GM21360 (cell line): ENCODE measurements around the gene ADRB1.

ENCODE experiments used
- ATAC-seq: cut with Tn5 transposase; IDR thresholded peaks from one replicate; pipeline ENCODE4 v1.9.1; 2021; ENCODE audit warnings: mild to moderate bottlenecking, moderate library complexity; ENCODE audit not compliant: unreplicated experiment

Gene ADRB1

DNA sequence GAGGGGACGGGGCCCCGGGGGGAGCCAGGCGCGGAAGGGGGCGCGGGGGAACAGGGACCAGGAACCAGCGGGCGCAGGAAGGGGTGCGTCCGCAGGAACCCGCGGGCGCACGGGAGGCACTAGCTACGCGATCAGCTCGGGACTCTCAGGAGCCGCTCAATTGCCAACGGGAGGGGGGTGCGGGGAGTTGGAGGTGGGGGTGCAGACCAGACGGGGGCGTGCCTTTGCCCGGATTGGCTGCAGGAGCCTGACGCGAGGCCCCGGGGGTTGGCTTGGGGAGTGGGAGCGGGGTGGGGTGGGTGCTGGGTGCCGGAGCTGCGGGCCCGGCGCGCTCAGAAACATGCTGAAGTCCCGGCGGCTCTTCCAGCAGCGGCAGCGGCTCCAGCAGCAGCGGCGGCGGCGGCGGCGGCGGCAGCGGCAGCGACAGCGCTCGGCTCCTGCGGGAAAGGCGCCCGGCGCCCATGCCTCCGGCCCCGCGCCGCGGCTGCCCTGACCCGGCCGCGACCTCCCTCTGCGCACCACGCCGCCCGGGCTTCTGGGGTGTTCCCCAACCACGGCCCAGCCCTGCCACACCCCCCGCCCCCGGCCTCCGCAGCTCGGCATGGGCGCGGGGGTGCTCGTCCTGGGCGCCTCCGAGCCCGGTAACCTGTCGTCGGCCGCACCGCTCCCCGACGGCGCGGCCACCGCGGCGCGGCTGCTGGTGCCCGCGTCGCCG, at the start of gene ADRB1:
Gene ADRB1 (plus strand): TSS at position 335 of the 715 bp plus-strand sequence. CDS start 267 bp downstream, at position 602.
- peak; percentile 43 for ATAC-seq

DNA sequence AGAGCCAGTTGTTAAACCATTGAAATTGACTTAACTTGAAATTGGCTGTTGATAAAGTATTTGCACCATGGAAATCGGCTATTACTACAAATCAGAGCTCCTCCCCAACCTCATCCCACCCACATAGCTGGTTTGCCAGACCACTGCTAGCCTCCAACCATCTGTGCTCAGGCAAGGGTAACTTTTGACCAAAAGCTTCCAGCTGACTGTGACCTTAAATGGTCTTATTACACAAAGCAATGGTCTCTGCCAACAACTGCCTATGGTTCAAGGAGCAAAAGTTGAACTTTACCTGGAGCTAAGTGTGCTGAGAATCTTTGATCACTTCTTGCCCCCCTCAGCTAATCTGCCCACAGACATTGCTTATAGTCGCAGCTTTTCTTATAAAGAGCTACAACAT, 48.5 kb upstream of the ADRB1 start:
- no peak for ATAC-seq

DNA sequence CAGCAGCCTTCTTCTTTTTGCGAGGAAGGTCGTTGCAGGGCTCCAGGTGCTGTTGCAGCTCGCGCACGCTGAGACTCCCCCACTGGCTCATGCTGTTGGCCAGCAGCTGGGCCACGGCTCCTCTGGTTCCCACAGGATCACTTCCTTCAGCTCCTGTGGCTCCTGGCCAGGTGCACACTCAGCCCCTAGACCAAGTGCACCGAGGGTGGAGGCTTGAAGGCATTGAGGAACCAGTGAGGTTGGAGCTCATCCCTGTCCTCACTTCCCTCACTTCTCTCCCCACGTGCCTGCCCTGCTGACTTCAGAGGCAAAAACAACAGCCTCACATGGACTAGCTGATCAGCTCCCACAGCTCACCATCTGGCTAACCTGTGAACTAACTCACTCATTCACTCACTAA, 46.2 kb upstream of the ADRB1 start:
- ATAC-seq = no peak

DNA sequence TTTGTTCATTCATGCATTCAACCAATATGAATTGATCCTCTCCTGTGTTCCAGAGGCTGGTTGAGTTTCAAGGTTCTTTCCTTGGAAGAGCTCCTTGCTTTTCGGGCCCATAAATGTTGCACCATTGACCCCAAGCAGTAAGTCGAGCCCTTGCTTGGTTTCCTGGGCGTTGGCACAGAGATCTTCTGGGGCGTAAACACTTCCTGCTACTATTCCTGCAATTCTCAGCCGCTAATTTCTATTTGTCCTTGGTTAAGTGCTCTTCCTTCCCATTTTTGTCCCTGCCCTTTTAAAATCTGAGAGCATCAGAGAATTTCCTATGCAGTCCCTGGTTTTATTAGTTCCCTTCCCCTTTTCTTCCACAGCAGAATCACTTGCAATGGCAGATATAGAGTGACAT, 44.1 kb upstream of the ADRB1 start:
- ATAC-seq = no peak

DNA sequence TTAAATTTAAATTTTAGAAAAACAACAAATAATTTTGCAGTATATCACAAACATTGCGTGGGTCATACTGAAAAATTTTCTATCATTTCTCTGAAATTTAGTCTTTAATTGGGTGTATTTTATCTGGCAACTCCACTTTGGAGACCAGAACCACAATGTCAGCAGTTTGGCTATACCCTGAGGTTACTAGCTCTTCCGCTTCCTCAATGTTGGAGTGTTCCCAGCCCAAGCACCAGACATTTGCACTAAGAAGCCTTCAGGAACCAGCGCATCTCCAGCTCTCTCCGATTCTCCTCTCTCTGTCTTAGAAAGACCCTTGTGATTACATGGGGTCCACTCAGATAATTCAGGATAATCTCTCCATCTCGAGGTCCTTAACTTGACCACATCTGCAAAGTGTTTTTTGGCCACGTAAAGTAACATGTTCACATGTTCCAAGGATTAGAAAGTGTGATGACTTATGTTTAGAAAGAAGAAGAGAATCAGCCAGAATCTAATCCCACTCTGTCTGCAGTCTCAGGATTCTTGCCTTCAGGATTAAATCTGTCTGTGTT, 43.1 kb upstream of the ADRB1 start:
- ATAC-seq = no peak

DNA sequence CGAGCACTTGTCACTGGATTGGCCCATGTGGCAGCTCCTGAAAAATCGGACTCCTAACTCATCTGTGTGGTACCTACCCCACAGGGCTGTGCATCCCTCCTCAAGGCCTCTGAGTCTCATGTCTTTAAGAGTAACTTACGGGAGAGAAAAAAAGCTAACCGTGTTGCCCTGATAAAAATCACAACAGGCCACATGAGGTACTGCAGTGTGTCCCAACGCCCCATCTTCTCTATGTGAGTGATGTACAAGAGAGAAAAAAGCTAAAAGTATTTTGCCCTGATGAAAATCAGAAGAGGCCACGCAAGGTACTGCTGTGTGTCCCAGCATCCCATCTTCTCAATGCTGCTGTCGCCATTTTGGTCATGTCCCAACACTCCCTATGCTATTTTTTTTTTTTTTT, 41.2 kb upstream of the ADRB1 start:
- no peak for ATAC-seq

DNA sequence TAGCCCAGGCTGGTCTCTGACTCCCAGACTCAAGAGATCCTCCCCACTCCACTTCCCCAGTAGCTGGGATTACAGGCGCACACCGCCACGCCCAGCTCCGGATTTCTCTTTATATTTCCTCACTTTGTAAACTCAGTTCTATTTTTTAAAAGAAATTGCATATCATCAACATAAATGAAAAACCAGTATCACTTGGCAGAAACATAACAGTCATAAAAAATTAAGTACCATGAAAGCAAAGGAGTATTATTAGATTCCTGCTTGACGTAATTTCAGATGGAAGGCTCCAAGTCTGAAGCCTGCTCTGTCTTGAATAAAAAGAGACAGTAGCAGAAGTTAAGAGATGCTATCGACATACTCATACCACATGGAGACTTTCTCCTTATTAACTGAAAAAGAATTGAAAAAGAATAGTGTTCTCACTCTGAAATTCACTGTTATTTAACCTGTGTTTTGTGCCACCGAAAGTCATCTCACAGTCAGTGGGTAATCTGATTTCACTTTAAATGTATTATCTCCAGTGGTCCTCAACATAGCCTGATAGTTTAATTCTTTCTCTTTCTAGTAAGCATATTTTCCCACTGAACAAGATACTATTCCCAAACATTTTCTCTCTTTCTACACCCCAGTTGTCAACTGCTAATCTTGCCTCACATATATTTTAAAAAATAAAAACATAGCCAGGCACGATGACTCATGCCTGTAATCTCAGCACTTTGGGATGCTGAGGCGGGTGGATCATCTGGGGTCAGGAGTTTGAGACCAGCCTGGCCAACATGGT, 40.3 kb upstream of the ADRB1 start:
- ATAC-seq = no peak

DNA sequence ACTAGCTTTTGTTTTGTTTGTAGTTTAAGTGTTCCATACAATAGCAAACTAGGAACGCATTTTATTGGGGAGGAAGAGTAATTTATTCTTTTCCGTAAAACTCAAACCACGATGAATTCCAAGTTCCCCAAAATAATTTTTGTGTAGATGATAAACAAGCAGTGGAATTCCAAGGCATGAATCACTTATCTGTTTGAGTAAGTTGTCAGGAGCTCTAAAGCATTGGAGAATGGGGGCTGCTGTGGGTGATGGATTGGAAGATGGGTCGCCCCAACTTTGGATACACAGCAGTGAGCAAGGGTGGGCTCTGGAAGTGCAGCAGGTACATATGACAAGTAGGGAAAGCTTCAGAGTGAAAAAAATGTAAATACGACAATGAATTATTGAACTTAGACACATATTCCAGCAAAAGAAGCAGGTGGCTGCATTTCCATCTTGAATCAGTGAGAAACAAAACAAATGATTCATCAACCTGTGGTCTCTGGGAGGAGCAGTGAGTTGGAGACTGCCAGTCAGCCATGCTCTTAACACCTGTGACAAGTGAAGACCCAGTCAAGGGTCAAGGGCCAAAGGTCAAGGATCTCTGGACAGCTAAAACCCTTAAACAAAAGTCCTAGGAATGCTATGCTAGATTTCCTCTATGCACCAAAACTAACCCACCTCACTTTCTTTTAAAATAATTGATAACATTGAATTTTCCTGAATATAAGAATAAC, 34.2 kb upstream of the ADRB1 start:
- no peak for ATAC-seq

DNA sequence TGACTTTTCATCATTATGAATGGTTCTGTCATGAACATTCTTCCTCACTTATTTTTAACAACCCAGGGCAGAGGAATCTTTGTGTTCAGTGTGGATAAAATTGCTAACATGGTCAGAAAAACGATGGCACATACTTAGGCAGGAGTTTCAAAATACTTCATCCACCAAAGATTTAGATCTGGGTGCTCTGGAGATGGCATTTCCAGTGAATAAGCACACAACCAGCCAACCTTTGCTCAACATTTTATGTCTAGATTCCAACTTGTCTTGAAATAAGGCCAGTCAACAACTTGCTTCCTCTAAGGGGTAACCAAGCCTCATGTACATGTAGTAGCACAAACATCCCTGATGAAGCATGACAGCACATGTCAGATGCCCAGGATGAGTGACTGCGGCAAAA, 33.4 kb upstream of the ADRB1 start:
- no peak for ATAC-seq

DNA sequence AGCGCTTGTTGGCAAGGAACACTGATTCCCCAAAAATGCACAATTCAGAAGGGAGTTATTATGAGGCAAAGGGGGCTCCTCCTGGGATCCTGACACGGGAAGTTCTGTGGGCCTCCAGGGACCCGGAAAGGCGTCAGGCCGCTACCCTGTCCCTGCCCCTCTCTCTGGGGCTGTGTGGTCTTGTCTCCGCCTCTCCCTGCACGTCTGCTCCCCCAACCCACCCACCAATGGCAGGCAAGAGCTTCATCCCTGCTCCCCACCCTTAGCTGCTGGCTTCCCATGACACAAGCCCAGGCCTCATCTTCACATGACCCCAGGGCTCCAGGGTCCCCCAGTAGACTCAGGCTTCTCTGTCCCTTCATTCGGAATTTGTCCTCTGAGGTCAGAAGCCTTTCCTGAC, 31.0 kb upstream of the ADRB1 start:
- no peak for ATAC-seq

DNA sequence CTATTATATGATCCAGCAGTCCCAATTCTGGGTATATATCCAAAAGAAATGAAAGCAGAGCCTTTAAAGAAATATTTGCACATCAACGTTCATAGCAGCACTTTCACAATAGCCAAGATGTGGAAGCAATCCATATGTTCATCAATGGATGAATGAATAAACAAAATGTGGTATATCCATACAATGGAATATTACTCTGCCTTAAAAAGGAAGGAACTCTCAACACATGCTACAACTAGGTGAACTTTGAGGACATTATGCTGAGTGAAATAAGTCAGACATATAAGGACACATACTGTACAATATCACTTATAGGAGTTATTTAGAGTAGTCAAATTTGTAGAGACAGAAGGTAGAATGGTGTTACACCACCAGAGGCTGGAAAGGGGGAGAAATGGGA, 28.0 kb upstream of the ADRB1 start:
- no peak for ATAC-seq

DNA sequence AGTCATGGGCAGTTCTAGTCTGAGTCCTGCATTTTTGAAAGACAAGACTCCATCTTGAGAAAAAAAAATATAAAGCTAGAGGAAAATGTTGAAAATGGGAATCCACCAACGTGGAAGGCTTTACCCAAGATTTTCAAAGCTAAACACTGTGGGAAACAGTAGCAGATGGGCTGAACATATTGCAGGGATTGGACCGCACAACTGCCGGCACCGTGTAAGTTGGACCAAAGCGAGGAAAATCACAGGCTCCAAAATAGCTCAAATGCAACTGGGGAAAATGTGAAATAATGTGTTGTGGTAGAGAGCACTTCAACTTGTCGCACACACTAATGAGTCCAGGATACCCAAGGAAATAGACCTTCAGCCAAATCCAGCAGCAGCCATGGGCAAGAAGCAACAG, 26.4 kb upstream of the ADRB1 start:
- no peak for ATAC-seq

DNA sequence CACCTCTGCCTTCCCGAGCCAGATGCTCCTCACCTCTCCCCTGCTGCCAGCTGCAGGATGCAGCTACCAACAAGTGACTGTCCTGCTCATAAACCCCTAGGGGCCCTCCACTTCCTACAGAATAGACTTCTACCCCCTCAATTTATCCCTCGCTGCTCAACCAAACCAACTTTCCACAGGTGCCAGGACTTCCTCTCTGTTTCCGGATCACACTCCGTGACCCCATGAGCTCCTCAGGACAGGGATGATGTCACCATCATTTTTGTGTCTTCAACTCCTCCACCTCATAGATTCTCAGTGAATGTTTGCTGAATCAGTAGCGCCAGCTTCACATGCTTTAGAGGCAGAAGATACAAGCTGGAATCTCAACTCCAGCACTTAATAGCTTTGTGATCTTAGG, 25.8 kb upstream of the ADRB1 start:
- ATAC-seq = no peak

DNA sequence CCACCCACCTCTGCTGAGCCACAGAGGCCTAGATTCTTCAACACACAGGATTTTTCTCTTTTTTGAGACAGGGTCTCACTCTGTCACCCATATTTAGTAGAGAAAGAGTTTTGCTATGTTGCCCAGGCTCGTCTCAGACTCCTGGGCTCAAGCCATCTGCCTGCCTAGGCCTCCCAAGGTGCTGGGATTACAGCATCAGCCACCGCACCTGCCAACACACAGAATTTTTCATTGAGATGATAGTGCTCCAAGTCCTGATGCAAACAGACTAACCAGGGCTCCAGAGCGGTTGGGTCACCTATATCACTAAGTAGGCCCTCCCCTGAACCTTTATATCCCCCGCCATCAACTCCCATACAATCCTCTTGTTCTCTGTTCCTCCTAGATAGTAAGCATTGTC, 24.4 kb upstream of the ADRB1 start:
- no peak for ATAC-seq

DNA sequence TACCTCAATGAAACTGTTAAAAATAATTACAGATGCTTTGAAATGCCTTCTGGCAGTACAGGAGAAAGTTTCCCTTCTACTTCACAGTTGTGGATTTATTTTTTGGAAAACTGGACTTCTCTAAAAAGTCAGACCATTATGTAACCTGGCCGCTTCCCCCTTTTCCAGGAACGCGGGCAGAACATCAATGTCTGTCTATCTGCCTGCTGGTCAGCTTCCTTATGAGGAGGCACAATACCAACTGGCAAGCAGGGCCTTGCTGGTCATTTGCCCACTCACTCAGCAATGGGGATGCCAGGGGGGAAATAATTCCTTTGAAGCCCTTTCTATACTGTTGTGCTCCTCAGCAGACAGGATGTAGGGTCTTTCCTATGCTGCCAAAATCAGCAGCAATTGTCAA, 22.5 kb upstream of the ADRB1 start:
- no peak for ATAC-seq

DNA sequence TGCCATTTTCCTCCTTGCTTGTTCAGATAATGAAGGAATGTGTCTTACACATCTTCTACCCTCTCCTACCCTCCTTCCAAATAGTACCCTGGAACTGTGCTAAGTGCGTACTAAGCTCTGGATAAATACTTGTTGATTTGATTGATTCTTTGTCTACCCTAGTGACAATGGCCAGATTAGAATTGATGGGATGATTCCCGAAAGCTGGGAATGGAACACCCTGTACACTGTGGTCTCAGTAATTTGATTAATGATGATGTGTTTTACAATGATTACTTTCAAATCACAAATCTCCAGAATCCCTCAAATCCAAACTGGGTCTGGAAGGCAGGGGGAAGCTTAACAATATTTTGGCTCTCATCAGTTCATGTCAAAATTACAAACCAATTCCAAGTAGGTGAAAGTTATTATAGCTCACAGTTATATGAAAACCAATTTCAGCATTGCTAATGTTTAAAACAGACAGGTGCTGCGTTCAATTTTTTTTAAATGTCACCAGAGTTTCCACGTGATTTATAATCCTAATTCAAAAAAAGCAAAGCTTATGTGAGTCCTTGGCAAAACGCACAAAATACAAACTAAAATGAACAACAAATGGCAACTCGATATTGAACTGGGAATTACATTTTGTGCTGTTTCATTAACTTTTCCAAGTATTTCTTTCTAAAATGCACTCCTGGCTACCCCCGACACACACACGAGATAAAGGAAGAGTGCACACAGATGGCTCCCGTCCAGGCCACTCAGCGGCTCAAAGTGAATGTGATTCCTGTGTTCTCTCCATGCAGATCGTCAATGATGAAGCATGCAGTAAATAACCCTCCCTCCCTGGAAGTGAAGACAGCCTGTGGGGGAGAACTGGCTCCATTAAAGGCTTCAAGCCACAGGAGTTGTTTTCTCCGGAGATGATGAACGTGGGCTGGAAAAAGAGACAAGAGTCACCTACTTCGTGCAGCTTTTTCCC, 21.7 kb upstream of the ADRB1 start:
- no peak for ATAC-seq

DNA sequence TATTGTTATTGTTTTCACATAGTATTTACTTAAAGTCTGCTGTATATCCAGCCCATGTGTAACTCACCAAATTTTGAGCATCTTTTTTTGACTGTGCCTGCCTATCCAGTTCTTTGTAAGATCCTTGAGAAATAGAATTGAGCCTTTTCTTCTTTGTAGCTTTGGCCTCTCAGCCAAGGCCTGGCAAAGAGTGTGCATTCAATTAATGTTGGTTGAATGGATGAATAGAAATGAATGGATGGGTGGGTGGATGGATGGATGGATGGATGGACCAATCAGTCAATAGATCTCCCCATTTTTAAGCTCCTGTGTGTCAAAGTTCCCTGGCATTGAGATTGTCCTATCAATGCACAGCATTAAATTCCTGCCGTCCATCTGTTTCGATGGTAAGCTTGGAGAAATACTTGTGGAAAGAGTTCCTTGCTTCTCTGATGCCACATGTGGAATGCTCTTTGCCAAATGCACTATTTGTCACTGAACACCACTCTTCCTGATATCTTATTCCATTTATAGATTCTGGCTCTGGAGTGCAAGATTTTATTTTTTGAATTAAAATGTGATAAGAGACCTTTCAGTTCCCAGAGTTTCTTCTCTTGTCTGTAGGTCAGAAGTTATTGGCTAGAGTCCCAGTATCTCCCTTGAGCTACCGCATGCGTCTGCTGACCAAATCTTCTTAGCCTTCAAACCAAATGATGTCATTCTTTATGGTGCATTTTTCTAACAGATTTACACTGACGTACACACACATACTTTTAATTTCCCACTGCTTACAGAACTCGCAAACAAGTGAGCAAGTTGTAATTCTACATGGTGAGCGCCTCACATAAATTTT, 20.7 kb upstream of the ADRB1 start:
- no peak for ATAC-seq

DNA sequence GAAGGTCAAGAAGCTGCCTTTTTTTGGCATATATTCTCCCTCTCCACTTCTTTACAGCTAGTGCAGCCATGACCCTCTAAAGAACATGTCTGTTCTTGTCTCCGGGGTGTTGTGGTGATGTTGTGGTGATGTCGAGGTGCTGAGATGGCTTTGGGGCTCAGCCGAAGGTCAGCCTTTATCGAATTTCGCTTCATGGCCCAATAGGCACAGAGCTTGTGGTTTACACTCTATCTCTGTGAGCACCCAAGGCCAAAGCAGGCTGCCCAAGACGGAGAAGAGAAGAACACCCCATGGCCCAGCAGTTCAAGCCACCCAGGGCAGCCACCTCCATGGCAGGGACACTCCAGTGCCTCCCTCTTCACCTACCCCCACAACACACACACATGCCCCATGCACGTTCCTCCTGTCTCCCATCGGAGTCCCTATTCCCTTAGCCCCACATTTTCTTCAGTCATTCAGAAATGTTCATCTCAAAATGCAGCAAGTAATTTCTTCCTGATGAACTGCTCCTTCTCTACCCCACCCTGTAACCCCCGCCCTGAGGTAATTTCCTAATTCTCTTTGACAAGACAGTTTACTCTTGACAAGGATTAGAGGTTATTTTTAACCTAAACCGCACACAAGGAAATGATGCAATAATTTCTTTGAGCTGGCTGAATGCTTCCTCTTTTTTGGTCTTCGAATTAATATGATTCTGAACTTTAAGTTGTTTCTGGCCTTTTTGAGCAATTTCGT, 18.6 kb upstream of the ADRB1 start:
- peak; percentile 66 for ATAC-seq

DNA sequence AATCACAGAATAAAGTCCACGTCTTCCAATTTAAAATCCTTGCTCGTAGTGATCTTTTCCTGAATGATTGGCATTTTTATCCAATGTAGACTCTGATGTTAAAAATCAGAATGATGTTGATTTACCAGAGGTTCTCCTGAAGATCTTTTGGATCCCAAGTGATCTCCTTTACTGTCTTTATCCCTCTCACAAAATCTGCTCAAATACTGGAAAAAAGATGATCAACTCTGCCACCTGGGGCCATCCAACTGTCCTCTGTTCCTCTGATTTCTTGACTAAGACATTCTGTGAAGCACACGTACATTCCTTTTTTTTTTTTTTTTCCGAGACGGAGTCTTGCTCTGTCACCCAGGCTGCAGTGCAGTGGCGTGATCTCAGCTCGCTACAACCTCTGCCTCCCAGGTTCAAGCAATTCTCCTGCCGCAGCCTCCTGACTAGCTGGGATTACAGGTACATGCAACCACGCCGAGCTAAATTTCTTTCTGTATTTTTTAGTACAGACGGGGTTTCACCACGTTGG, 18.0 kb upstream of the ADRB1 start:
- no peak for ATAC-seq
